Activated naive CD4-positive, alpha-beta T cell treated with anti-CD3 and anti-CD28 coated beads, Interleukin-2, amount 50 U/mL, for 24 hours (primary cell): ENCODE data around the gene CCDC169.

ENCODE experiments used
- H3K27ac Mint-ChIP-seq: one replicate; pipeline ENCODE4 v1.8.0; 2021; ENCODE audit warnings: mild to moderate bottlenecking, mixed read lengths
- H3K27me3 Mint-ChIP-seq: one replicate; pipeline ENCODE4 v1.8.0; 2021; ENCODE audit warnings: mixed read lengths
- H3K36me3 Mint-ChIP-seq: one replicate; pipeline ENCODE4 v1.8.0; 2021; ENCODE audit warnings: mixed read lengths
- H3K4me1 Mint-ChIP-seq: one replicate; pipeline ENCODE4 v1.8.0; 2021; ENCODE audit warnings: mixed read lengths
- H3K4me3 Mint-ChIP-seq: one replicate; pipeline ENCODE4 v1.8.0; 2021; ENCODE audit warnings: mild to moderate bottlenecking, mixed read lengths
- H3K9me3 Mint-ChIP-seq: one replicate; pipeline ENCODE4 v1.8.0; 2021; ENCODE audit warnings: mixed read lengths

CCDC169 gene

DNA sequence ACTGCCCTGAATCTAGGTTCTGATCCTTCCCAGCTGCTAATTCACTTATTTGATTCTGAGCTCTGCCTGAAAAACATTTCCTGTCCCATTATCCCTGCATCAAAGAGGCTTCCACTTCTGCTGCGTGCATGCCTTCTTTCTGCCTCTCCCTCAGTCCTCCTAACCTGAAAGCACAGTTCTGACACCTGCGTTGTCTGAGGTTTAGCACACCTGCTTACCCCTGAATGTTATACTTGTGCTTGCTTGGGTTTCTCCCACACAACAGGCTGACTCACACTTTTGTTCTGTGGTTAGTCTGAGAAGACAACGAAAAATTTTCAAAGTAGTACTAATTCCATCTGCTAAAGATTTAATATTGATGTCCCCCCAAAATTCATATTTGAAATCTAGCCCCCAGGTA lies 80.2 kb downstream of the CCDC169 start:
- H3K27ac Mint-ChIP-seq, result no peak overlapping the region
- H3K27me3 Mint-ChIP-seq, result no peaks in the 10 kb centered on the region
- peaks cover 5% of the 10 kb centered on the region for H3K9me3 Mint-ChIP-seq
- no peak overlapping the region for H3K4me3 Mint-ChIP-seq
- no peaks in the 10 kb centered on the region for H3K4me1 Mint-ChIP-seq
- no peaks in the 10 kb centered on the region for H3K36me3 Mint-ChIP-seq

DNA sequence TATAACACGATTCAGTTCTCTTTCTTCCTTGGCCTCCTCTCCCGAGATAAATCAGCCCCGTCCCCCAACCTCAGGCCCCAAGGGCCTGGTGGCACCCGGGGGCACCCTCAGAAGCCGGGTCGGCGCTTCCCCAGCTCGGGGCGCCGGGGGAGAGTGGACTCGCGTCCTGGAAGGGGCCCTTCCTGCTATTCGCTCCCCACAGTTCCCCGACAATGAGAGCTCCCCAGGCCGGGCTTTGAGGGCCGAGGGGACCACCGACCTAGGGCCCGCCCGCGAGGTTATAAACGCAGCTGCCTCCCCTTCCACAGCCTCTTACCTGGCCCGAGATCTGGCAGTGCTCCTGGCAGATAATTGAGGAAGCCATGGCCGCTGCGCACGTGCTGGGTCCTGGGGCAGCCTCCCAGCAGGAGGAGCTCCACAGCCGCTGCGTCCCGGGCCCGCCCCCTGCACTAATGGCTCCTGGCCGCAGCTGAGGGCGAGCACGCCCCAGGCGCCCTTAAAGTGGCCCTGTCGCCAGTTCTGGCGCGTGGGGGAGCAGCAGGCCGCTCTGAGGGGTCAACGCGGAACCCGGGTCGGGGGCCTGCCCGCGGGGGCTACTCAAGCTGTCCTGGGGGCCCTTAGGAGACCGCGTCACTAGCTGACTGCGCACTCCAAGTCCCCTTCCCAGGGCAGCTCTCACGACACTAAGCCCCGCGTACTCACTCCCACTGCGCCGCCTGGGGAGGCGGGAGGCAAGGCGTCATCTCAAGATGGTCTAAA lies 83.3 kb downstream of the CCDC169 start, which contains the start of gene SOHLH2:
SOHLH2 (minus strand) TSS at position 394 of the 759 bp plus-strand sequence; CDS start at position 364, 30 bp downstream.
- Mint-ChIP-seq H3K27me3 (no peaks in the 10 kb centered on the region), H3K4me3 (no peak within 1 kb of the TSS), H3K27ac (no peak within 1 kb of the TSS), H3K36me3 (no peaks in the 10 kb centered on the region), H3K4me1 (no peaks in the 10 kb centered on the region), H3K9me3 (peaks cover 4% of the 10 kb centered on the region)

DNA sequence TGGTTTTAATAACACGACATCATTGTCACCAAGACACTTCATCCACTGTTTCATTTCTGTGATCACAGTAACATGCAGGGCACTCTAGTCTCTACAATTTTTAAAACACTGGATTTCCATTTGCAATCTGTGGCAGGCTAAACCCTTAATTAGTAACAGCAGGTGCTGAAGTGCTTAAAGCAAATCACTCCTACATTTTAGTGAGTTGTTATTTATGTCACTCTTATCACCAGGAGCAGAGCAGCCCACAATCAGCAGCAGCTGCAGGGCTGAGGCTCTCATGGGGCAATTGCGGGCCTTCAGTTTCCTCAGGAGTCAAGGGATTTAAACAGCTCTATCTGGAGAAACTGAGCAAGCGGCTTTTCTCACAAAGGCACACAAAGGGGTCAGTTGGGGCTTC lies 84.8 kb downstream of the CCDC169 start:
- Mint-ChIP-seq H3K27me3 (peaks cover 1% of the 10 kb centered on the region), H3K4me3 (no peak overlapping the region), H3K4me1 (no peaks in the 10 kb centered on the region), H3K36me3 (no peaks in the 10 kb centered on the region), H3K9me3 (no peaks in the 10 kb centered on the region), H3K27ac (no peak overlapping the region)

DNA sequence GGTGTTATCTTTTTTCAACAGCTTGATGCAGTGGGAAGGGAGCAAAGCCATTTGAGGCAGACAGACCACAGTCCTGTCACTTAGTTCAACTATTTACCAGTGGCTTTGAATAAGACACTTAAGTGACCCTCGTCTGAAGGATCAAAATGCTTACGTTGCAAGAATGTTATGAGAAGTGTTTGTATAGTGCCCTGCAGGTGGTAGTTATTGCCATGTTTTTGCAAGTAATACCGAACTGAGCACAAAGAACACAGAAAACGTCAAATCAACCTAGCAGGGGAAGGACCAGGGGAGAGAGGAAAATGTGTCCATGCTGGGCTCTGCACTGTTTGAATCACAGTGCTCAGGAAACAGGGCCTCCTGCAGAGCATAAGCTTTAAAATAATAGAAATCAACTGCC lies 86.0 kb downstream of the CCDC169 start:
- Mint-ChIP-seq H3K36me3 (no peaks in the 10 kb centered on the region), H3K27ac (no peak overlapping the region), H3K4me1 (no peaks in the 10 kb centered on the region), H3K27me3 (peaks cover 1% of the 10 kb centered on the region), H3K4me3 (no peak overlapping the region), H3K9me3 (no peaks in the 10 kb centered on the region)

DNA sequence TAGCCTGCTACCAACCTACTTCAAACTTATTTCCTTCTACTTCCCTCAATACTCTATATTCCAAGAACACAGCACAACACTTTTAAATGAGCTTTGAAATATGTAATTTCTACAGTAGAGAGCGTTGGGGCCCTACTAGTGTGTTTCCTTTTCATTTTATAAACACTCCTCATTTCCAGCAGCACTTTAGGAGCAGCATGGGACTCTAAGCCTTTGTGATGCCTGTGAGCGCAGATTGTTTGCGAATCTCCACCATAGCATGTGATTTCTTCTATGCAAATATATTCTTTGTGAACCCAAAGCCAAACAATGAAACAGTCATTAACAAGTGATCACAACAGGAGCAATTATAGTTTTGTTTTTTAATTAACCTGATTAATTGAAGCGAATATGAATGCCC lies 86.9 kb downstream of the CCDC169 start:
- no peaks in the 10 kb centered on the region for H3K4me1 Mint-ChIP-seq
- no peaks in the 10 kb centered on the region for H3K36me3 Mint-ChIP-seq
- peaks cover 1% of the 10 kb centered on the region for H3K27me3 Mint-ChIP-seq
- no peaks in the 10 kb centered on the region for H3K9me3 Mint-ChIP-seq
- no peak overlapping the region for H3K4me3 Mint-ChIP-seq
- no peak overlapping the region for H3K27ac Mint-ChIP-seq

DNA sequence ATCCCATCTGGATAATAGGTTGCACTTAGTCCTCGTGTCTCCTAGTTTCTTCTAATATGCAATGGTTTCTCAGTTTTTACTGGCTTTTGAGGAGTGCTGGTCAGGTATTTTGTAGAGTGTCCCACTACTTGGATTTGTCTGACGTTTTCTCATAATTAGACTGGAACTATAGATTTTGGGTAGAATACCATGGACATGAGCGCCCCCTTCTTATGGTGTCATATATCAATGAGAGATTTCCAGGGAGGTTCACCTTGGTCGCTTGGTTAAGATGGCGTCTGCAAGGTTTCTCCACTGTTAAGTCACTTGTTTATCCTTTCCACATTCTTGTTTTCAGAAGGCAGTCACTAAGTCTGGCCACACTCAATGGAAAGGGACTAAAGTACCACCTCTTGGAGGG lies 89.9 kb downstream of the CCDC169 start:
- H3K9me3 Mint-ChIP-seq, result no peaks in the 10 kb centered on the region
- no peak overlapping the region for H3K27ac Mint-ChIP-seq
- peaks cover 1% of the 10 kb centered on the region for H3K27me3 Mint-ChIP-seq
- H3K36me3 Mint-ChIP-seq, result no peaks in the 10 kb centered on the region
- H3K4me1 Mint-ChIP-seq, result no peaks in the 10 kb centered on the region
- no peak overlapping the region for H3K4me3 Mint-ChIP-seq

DNA sequence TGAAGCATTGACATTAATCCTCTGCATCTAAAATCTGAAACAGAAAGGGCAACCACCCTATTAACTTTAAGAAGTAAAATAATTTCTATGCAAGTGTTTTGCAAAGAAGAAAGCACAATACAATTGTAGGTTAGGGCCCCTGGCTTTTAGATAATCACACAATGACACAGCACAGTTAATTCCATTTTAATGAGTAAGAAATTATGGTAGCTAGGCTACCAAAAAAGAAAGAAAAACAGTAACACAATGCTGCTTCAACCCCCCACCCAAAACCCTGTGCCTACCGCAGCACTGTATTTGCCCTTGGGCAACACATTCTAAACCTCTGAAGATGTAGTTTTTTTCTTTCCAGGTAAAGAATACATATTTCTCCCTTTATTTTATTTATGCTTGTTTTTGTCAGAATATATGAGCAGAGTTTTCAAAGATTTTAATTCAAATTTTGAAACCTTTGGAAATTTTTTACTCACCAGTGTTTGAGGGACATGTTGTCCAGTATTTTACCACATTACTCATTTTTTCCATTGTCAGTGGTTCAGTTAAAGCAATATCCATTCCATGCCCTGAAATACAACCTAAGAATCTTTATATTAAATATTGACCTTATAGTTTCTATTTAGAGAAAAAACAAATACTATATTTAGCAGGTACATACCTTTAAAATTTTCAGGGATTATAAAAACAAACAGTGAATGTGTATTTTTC lies 104.3 kb downstream of the CCDC169 start:
- no peak overlapping the region for H3K27ac Mint-ChIP-seq
- H3K4me3 Mint-ChIP-seq, result no peak overlapping the region
- H3K9me3 Mint-ChIP-seq, result no peaks in the 10 kb centered on the region
- H3K27me3 Mint-ChIP-seq, result peaks cover 2% of the 10 kb centered on the region
- no peaks in the 10 kb centered on the region for H3K36me3 Mint-ChIP-seq
- no peaks in the 10 kb centered on the region for H3K4me1 Mint-ChIP-seq

DNA sequence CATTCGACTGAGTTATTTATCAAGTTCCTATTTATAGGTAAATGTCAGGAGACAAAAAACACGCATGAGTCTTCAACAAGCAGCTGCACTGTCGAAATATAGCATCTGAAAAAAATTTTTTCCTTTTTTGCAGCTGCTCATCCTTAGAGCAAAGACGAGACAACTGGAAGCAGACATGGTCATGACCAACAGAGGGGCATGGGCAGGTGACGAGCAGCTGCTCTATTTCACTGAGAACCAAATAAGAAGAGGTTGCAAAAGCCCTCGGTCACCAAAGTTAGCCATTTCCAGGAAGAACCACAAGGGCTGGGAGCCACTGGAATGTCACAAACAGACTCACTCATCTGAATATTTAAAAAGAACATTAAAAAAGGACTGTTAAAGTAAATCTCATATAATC lies 105.4 kb downstream of the CCDC169 start:
- Mint-ChIP-seq H3K36me3 (no peaks in the 10 kb centered on the region), H3K27me3 (peaks cover 2% of the 10 kb centered on the region), H3K27ac (no peak overlapping the region), H3K9me3 (no peaks in the 10 kb centered on the region), H3K4me3 (no peak overlapping the region), H3K4me1 (no peaks in the 10 kb centered on the region)

DNA sequence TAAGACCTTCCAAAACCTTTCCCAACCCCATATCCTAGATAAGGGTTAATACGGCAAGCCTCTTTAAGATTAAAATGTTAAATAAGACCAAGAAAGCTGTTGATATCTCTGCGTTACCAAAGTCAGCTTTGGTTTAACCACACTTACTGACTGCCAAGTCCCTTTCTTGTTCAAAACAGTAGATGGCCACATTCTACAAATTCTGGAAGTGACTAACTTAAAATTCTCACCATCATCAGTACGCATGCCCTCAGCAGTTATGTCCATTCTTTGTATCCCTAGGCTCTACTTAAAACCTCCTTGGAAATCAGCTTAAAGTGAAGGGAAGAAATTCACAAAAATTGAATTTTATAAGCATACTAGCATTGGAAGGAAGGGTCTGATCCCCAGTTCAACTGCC lies 106.8 kb downstream of the CCDC169 start:
- H3K4me3 Mint-ChIP-seq, result no peak overlapping the region
- no peaks in the 10 kb centered on the region for H3K36me3 Mint-ChIP-seq
- no peaks in the 10 kb centered on the region for H3K9me3 Mint-ChIP-seq
- no peak overlapping the region for H3K27ac Mint-ChIP-seq
- peaks cover 2% of the 10 kb centered on the region for H3K27me3 Mint-ChIP-seq
- H3K4me1 Mint-ChIP-seq, result no peaks in the 10 kb centered on the region

DNA sequence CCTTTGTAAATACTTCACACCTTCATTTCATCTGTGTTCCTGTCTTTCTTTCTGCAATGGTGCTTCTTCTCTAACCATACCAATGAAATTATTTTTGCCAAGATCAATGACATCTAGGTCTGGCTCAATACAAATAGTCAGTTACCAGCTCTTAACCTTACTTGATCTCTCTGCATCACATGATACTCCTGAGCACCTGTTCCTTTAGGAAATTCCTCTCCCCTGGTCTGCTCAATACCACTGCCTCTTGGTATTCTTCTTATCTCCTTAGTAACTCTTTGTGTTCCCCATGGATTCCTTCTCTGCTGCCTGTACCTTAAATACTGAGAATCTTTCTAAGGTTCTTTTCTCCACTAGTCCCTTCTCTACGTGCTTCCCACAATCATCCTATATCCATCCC lies 109.2 kb downstream of the CCDC169 start:
- no peak overlapping the region for H3K27ac Mint-ChIP-seq
- no peak overlapping the region for H3K4me3 Mint-ChIP-seq
- peaks cover 2% of the 10 kb centered on the region for H3K27me3 Mint-ChIP-seq
- H3K4me1 Mint-ChIP-seq, result no peaks in the 10 kb centered on the region
- H3K9me3 Mint-ChIP-seq, result no peaks in the 10 kb centered on the region
- no peaks in the 10 kb centered on the region for H3K36me3 Mint-ChIP-seq

DNA sequence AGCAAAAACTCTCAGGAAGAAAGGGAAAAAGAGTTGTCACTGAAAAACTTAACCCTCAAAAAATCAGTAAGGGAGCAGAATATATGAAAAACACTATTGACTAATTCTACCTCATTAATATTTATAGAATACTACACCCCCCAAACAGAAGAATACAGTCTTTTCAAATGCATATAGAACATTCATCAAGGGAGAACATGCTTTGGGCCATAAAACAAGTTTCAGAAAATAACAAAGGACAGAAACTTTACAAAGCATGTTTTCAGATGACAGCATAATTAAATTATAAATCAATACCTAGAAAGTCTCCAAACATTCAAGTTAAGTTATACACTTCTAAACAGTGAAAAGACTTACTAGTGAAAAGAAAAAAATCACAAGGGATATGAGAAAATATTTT lies 113.7 kb downstream of the CCDC169 start:
- Mint-ChIP-seq H3K4me3 (no peak overlapping the region), H3K27me3 (peaks cover 2% of the 10 kb centered on the region), H3K4me1 (no peaks in the 10 kb centered on the region), H3K9me3 (no peaks in the 10 kb centered on the region), H3K27ac (no peak overlapping the region), H3K36me3 (no peaks in the 10 kb centered on the region)
